B cell (primary cell): ENCODE data around the gene SOHLH2. TPM values are rescaled to one million over a fixed set of nuclear protein-coding genes. Genes with fewer than 3 reads are reported as not detected.

Source experiments
- ATAC-seq: fragments of 200-7000 bp; cut with Tn5 transposase; one replicate; pipeline ENCODE4 v1.10.0; 2021; ENCODE audit warnings: low read depth, mild to moderate bottlenecking, moderate number of reproducible peaks, moderate library complexity
- CTCF ChIA-PET: fragments of 350-600 bp; sonication (Branson Sonifier 250); formaldehyde crosslinking; loops from one replicate; lab custom pipeline; 2021; ENCODE audit warnings: antibody characterized with exemption, inconsistent platforms; lab: Charles Lee
- POLR2A ChIA-PET: fragments of 350-600 bp; sonication (Branson Sonifier 250); formaldehyde crosslinking; loops from one replicate; lab custom pipeline; 2021; ENCODE audit warnings: antibody characterized with exemption; lab: Charles Lee
- DNase-seq: peaks from one replicate; pipeline ENCODE4 v3.0.0; 2013
- H2AFZ ChIP-seq: 2 replicates; pipeline ENCODE4 v1.6.1; 2012; ENCODE audit warnings: mild to moderate bottlenecking, low read depth, low read length; ENCODE audit not compliant: insufficient read depth, poor library complexity, severe bottlenecking
- H3K27ac ChIP-seq, 2 donors: 1 replicate in 1 of 2; 2 replicates in 1 of 2; pipeline ENCODE4 v1.5.1; 2012 to 2013; ENCODE audit warnings: low read length in 2 of 2, mild to moderate bottlenecking in 2 of 2, moderate library complexity in 1 of 2
- H3K27me3 ChIP-seq, 4 experiments: fragments of 200-600 bp in 1 of 4; sonication (generic) in 1 of 4; replicated peaks in 1 of 4; 1 replicate in 2 of 4; 2 replicates in 2 of 4; pipeline versions ENCODE4 v1.6.1 to v1.7.0; 2013 to 2016; ENCODE audit warnings: low read length in 3 of 4, mild to moderate bottlenecking in 2 of 4, mixed read lengths in 1 of 4, moderate library complexity in 1 of 4; ENCODE audit not compliant: insufficient read depth in 4 of 4, control insufficient read depth in 3 of 4; ENCODE audit errors: control extremely low read depth in 1 of 4
- H3K36me3 ChIP-seq, 2 experiments: replicated peaks in 1 of 2; 1 replicate in 1 of 2; 2 replicates in 1 of 2; pipeline versions ENCODE4 v1.6.1 to v1.7.1; 2013; ENCODE audit warnings: low read length in 1 of 2; ENCODE audit not compliant: insufficient read depth in 2 of 2, control insufficient read depth in 1 of 2; ENCODE audit errors: control extremely low read depth in 1 of 2, extremely low read depth in 1 of 2
- H3K4me1 ChIP-seq, 2 donors: fragments of 200-600 bp in 1 of 2; sonication (generic) in 1 of 2; 1 replicate in 1 of 2; 2 replicates in 1 of 2; pipeline versions ENCODE4 v1.5.1 to v1.6.1; 2013 to 2017; ENCODE audit warnings: low read length in 2 of 2; ENCODE audit not compliant: control insufficient read depth in 2 of 2, insufficient read depth in 2 of 2
- H3K4me2 ChIP-seq: replicated peaks from 2 replicates; pipeline ENCODE3; 2012; ENCODE audit warnings: mild to moderate bottlenecking, low read depth, low read length; ENCODE audit not compliant: poor library complexity, severe bottlenecking
- H3K4me3 ChIP-seq, 5 experiments: fragments of 200-600 bp in 1 of 5; sonication (generic) in 1 of 5; 1 replicate in 3 of 5; 2 replicates in 2 of 5; pipeline versions ENCODE4 v1.5.1 to v1.7.0; 2011 to 2016; ENCODE audit warnings: low read length in 4 of 5, mild to moderate bottlenecking in 4 of 5, low read depth in 2 of 5, control low read depth in 1 of 5, moderate library complexity in 1 of 5; ENCODE audit not compliant: insufficient read depth in 1 of 5; ENCODE audit errors: control extremely low read depth in 1 of 5, extremely low read depth in 1 of 5
- H3K79me2 ChIP-seq: fragments of 200-600 bp; sonication (generic); one replicate; pipeline ENCODE4 v1.6.0; 2016; ENCODE audit warnings: low read length; ENCODE audit not compliant: control insufficient read depth, insufficient read depth
- H3K9ac ChIP-seq: fragments of 200-600 bp; sonication (generic); 2 replicates; pipeline ENCODE4 v1.6.1; 2017; ENCODE audit warnings: mild to moderate bottlenecking, low read length, moderate library complexity
- H3K9me3 ChIP-seq, 3 donors: one replicate each; pipeline versions ENCODE4 v1.6.1 to v1.7.1; 2013; ENCODE audit warnings: low read length in 2 of 3; ENCODE audit not compliant: control insufficient read depth in 2 of 3, insufficient read depth in 1 of 3; ENCODE audit errors: control extremely low read depth in 1 of 3
- H4K20me1 ChIP-seq: 2 replicates; pipeline ENCODE4 v1.6.0; 2012; ENCODE audit warnings: mild to moderate bottlenecking, low read length; ENCODE audit not compliant: insufficient read depth, control insufficient read depth, poor library complexity, severe bottlenecking
- H3K27ac Mint-ChIP-seq: one replicate; pipeline ENCODE4 v1.8.0; 2021; ENCODE audit warnings: mixed read lengths
- H3K27me3 Mint-ChIP-seq: one replicate; pipeline ENCODE4 v1.8.0; 2021; ENCODE audit warnings: mixed read lengths
- H3K4me1 Mint-ChIP-seq: one replicate; pipeline ENCODE4 v1.8.0; 2021; ENCODE audit warnings: mixed read lengths
- H3K4me3 Mint-ChIP-seq: one replicate; pipeline ENCODE4 v1.8.0; 2021; ENCODE audit warnings: mixed read lengths
- H3K9me3 Mint-ChIP-seq: one replicate; pipeline ENCODE4 v1.8.0; 2022; ENCODE audit warnings: mixed read lengths; ENCODE audit not compliant: insufficient read depth
- EZH2 ChIP-seq: IDR thresholded peaks from 2 replicates; pipeline ENCODE4 v1.6.1; 2012; ENCODE audit warnings: borderline replicate concordance, low read depth, mild to moderate bottlenecking, moderate library complexity, low read length; ENCODE audit not compliant: insufficient read depth, poor library complexity, severe bottlenecking
- WGBS: methylation state at CpG from one replicate; pipeline ENCODE4 v1.1.5; 2013; ENCODE audit warnings: missing lambda C conversion rate; ENCODE audit not compliant: insufficient coverage; 5-methylcytosine and 5-hydroxymethylcytosine counted together
- intact Hi-C: fragments of 100-400 bp; cut with micrococcal nuclease; formaldehyde crosslinking; loops from one replicate; pipeline ENCODE4 v1.10.0; 2022
- polyA plus RNA-seq: library from polyadenylated mRNA; depleted of rRNA; stranded (reverse); fragments of >200 nt; gene quantifications from 2 replicates; pipeline ENCODE4 v1.2.3, GENCODE V29; 2012
- total RNA-seq, 2 donors: library from RNA; stranded (reverse); fragments of 120-200 nt in 1 of 2; gene quantifications; 1 replicate in 1 of 2; 2 replicates in 1 of 2; pipeline versions ENCODE4 v1.2.3 to v1.2.4, GENCODE V29; 2013 to 2022
- TF ChIP-seq, protein P1 (sequence below): fragments of 200-600 bp; IDR thresholded peaks from one replicate; pipeline ENCODE4 v1.8.0; 2022; ENCODE audit warnings: antibody characterized with exemption, mild to moderate bottlenecking

Gene SOHLH2
- total and polyA plus RNA-seq, 2 donors (not counting 1 experiment from before 2014, with no cell fraction given), result not detected

DNA sequence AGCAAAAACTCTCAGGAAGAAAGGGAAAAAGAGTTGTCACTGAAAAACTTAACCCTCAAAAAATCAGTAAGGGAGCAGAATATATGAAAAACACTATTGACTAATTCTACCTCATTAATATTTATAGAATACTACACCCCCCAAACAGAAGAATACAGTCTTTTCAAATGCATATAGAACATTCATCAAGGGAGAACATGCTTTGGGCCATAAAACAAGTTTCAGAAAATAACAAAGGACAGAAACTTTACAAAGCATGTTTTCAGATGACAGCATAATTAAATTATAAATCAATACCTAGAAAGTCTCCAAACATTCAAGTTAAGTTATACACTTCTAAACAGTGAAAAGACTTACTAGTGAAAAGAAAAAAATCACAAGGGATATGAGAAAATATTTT lies 30.5 kb downstream of the SOHLH2 start:
- intact Hi-C loops, result no loop called here
- H3K36me3 ChIP-seq, result no peaks in the 10 kb centered on the region
- H3K27me3 ChIP-seq, result no peaks in the 10 kb centered on the region
- DNase-seq (no peak), ATAC-seq (no peak)
- no peak overlapping the region for H3K4me2 ChIP-seq
- Mint-ChIP-seq H3K27ac (no peak overlapping the region), H3K9me3 (no peaks in the 10 kb centered on the region), H3K4me1 (no peaks in the 10 kb centered on the region), H3K4me3 (no peak overlapping the region), H3K27me3 (no peaks in the 10 kb centered on the region)
- no peaks in the 10 kb centered on the region for H4K20me1 ChIP-seq
- H2AFZ ChIP-seq, result no peak overlapping the region
- CTCF ChIA-PET, result no interaction called here
- no peaks in the 10 kb centered on the region for H3K4me1 ChIP-seq
- no peaks in the 10 kb centered on the region for H3K79me2 ChIP-seq
- H3K9ac ChIP-seq, result no peak overlapping the region
- TF ChIP-seq, protein P1, sequence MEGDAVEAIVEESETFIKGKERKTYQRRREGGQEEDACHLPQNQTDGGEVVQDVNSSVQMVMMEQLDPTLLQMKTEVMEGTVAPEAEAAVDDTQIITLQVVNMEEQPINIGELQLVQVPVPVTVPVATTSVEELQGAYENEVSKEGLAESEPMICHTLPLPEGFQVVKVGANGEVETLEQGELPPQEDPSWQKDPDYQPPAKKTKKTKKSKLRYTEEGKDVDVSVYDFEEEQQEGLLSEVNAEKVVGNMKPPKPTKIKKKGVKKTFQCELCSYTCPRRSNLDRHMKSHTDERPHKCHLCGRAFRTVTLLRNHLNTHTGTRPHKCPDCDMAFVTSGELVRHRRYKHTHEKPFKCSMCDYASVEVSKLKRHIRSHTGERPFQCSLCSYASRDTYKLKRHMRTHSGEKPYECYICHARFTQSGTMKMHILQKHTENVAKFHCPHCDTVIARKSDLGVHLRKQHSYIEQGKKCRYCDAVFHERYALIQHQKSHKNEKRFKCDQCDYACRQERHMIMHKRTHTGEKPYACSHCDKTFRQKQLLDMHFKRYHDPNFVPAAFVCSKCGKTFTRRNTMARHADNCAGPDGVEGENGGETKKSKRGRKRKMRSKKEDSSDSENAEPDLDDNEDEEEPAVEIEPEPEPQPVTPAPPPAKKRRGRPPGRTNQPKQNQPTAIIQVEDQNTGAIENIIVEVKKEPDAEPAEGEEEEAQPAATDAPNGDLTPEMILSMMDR, result no peak
- TF ChIP-seq EZH2, result no peak
- POLR2A ChIA-PET, result no interaction called here
- no peak overlapping the region for H3K27ac ChIP-seq
- H3K4me3 ChIP-seq, result no peak overlapping the region
- peaks cover 0 to 3% (median 0%) of the 10 kb centered on the region in 3 donors for H3K9me3 ChIP-seq

DNA sequence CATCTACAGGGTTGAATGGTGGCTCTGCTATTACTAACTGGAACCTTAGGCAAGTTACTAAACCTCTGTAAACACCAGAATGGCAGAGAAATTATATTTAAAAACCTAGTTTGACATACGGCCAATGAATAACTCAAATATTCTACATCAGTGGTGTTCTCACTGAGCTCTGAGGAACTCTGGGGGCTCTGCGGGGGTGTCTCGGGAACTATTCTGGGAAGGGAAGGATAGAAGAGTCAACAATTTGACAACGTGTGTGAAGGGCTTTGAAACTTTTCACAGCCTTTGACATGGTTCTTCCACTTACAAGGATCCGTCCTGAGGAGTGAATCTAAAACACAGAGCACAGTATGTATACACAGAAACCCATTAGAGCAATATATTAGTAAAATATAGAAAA lies 38.7 kb downstream of the SOHLH2 start:
- peaks cover 0 to 3% (median 0%) of the 10 kb centered on the region in 3 donors for H3K9me3 ChIP-seq
- Mint-ChIP-seq H3K9me3 (no peaks in the 10 kb centered on the region), H3K4me3 (no peak overlapping the region), H3K4me1 (no peaks in the 10 kb centered on the region), H3K27ac (no peak overlapping the region), H3K27me3 (no peaks in the 10 kb centered on the region)
- intact Hi-C loops, result no loop called here
- no CpG with 5 or more reads among the region's 5 CpGs for WGBS
- ChIA-PET CTCF (no interaction called here), POLR2A (no interaction called here)
- DNase-seq (no peak), ATAC-seq (no peak)
- H3K4me3 ChIP-seq, result no peak overlapping the region
- H2AFZ ChIP-seq, result no peak overlapping the region
- no peaks in the 10 kb centered on the region for H3K4me1 ChIP-seq
- H4K20me1 ChIP-seq, result no peaks in the 10 kb centered on the region
- H3K79me2 ChIP-seq, result no peaks in the 10 kb centered on the region
- H3K27me3 ChIP-seq, result no peaks in the 10 kb centered on the region
- no peak overlapping the region for H3K4me2 ChIP-seq
- H3K36me3 ChIP-seq, result no peaks in the 10 kb centered on the region
- H3K9ac ChIP-seq, result no peak overlapping the region
- no peak overlapping the region for H3K27ac ChIP-seq
- no peak for TF ChIP-seq EZH2
- TF ChIP-seq, protein P1, result no peak
